ENCODE measurements around the gene CENATAC.
A peak's percentile ranks its signal among the peaks of the same experiment; 100 is the strongest.

The CENATAC gene

GRCh38 chr11:119054418-119054817, 56.5 kb downstream of the CENATAC start:
- H3K9me2 ChIP-seq (replicated peaks; ENCODE audit: low read depth, low read length) = no peaks in the 10 kb centered on the region
- peaks cover 31% of the 10 kb centered on the region for H4K20me1 ChIP-seq (ENCODE audit: insufficient read depth, low read length, poor library complexity, severe bottlenecking)
- H3K4me3 ChIP-seq (ENCODE audit: low read length, poor library complexity, severe bottlenecking) = peak overlapping the region; percentile 34
- peaks cover 61% of the 10 kb centered on the region for H3K79me2 ChIP-seq (ENCODE audit: insufficient read depth, low read length)
- H3K4me2 ChIP-seq (ENCODE audit: low read depth, low read length, poor library complexity, severe bottlenecking) = peak overlapping the region; percentile 93
- no peaks in the 10 kb centered on the region for H3F3A ChIP-seq (ENCODE audit: low read depth)
- peak overlapping the region; percentile 99 for H3K9ac ChIP-seq (ENCODE audit: low read depth, low read length, poor library complexity, severe bottlenecking)
- H3K9me3 ChIP-seq (ENCODE audit: insufficient read depth, low read depth, low read length) = no peaks in the 10 kb centered on the region
- H2AFZ ChIP-seq (ENCODE audit: low read length) = no peak overlapping the region
- H3K27me3 ChIP-seq (ENCODE audit: insufficient read depth, low read length, poor library complexity, severe bottlenecking) = peaks cover 6% of the 10 kb centered on the region
- peaks cover 57% of the 10 kb centered on the region for H3K36me3 ChIP-seq (ENCODE audit: insufficient read depth, low read length)
- H3K4me1 ChIP-seq (ENCODE audit: insufficient read depth, low read length, poor library complexity, severe bottlenecking) = peaks cover 26% of the 10 kb centered on the region
- no peak for TF ChIP-seq EZH2phosphoT487 (IDR thresholded peaks at IDR 0.05; ENCODE audit: borderline replicate concordance)
- no peak for TF ChIP-seq CTCF (conservative IDR thresholded peaks at IDR 0.05; ENCODE audit: low read length)

GRCh38 chr11:119055901-119056300, 58.0 kb downstream of the CENATAC start:
- H3F3A ChIP-seq (ENCODE audit: low read depth) = no peaks in the 10 kb centered on the region
- H3K4me2 ChIP-seq (ENCODE audit: low read depth, low read length, poor library complexity, severe bottlenecking) = peak overlapping the region; percentile 93
- no peak for TF ChIP-seq EZH2phosphoT487 (IDR thresholded peaks at IDR 0.05; ENCODE audit: borderline replicate concordance)
- TF ChIP-seq CTCF (conservative IDR thresholded peaks at IDR 0.05; ENCODE audit: low read length) = peak; percentile 56
- no peaks in the 10 kb centered on the region for H3K9me2 ChIP-seq (replicated peaks; ENCODE audit: low read depth, low read length)
- H3K4me1 ChIP-seq (ENCODE audit: insufficient read depth, low read length, poor library complexity, severe bottlenecking) = peaks cover 26% of the 10 kb centered on the region
- H3K9ac ChIP-seq (ENCODE audit: low read depth, low read length, poor library complexity, severe bottlenecking) = peak overlapping the region; percentile 99
- H4K20me1 ChIP-seq (ENCODE audit: insufficient read depth, low read length, poor library complexity, severe bottlenecking) = peaks cover 31% of the 10 kb centered on the region
- no peaks in the 10 kb centered on the region for H3K9me3 ChIP-seq (ENCODE audit: insufficient read depth, low read depth, low read length)
- peaks cover 61% of the 10 kb centered on the region for H3K79me2 ChIP-seq (ENCODE audit: insufficient read depth, low read length)
- H3K36me3 ChIP-seq (ENCODE audit: insufficient read depth, low read length) = peaks cover 43% of the 10 kb centered on the region
- H2AFZ ChIP-seq (ENCODE audit: low read length) = no peak overlapping the region
- H3K4me3 ChIP-seq (ENCODE audit: low read length, poor library complexity, severe bottlenecking) = peak overlapping the region; percentile 94
- H3K27me3 ChIP-seq (ENCODE audit: insufficient read depth, low read length, poor library complexity, severe bottlenecking) = peaks cover 6% of the 10 kb centered on the region

- no peaks in the 10 kb centered on the region for H3K9me2 ChIP-seq (replicated peaks; ENCODE audit: low read depth, low read length)
- H3K4me3 ChIP-seq (ENCODE audit: low read length, poor library complexity, severe bottlenecking) = peak overlapping the region; percentile 94
- peaks cover 37% of the 10 kb centered on the region for H3K36me3 ChIP-seq (ENCODE audit: insufficient read depth, low read length)
- H3F3A ChIP-seq (ENCODE audit: low read depth) = no peaks in the 10 kb centered on the region
- peaks cover 61% of the 10 kb centered on the region for H3K79me2 ChIP-seq (ENCODE audit: insufficient read depth, low read length)
- no peak for TF ChIP-seq EZH2phosphoT487 (IDR thresholded peaks at IDR 0.05; ENCODE audit: borderline replicate concordance)
- no peak for TF ChIP-seq CTCF (conservative IDR thresholded peaks at IDR 0.05; ENCODE audit: low read length)
- H3K9me3 ChIP-seq (ENCODE audit: insufficient read depth, low read depth, low read length) = no peaks in the 10 kb centered on the region
- peaks cover 26% of the 10 kb centered on the region for H3K4me1 ChIP-seq (ENCODE audit: insufficient read depth, low read length, poor library complexity, severe bottlenecking)
- peak overlapping the region; percentile 93 for H3K4me2 ChIP-seq (ENCODE audit: low read depth, low read length, poor library complexity, severe bottlenecking)
- H3K27me3 ChIP-seq (ENCODE audit: insufficient read depth, low read length, poor library complexity, severe bottlenecking) = peaks cover 6% of the 10 kb centered on the region
- peak overlapping the region; percentile 99 for H3K9ac ChIP-seq (ENCODE audit: low read depth, low read length, poor library complexity, severe bottlenecking)
- peaks cover 31% of the 10 kb centered on the region for H4K20me1 ChIP-seq (ENCODE audit: insufficient read depth, low read length, poor library complexity, severe bottlenecking)
- H2AFZ ChIP-seq (ENCODE audit: low read length) = peak overlapping the region; percentile 81
Measured at GRCh38 chr11:119056421-119056999, 58.6 kb downstream of the CENATAC start.
